Putamen (tissue), 1 donor: ENCODE data around the gene ACSM6.
A peak's percentile ranks its signal among the peaks of the same experiment; 100 is the strongest.
"Not testable (repeated sequence)": the region's sequence is repeated elsewhere in the genome, so short reads cannot be mapped to it uniquely, and the experiment has no call there.

ENCODE experiments used
- DNase-seq: peaks from one replicate; pipeline ENCODE4 v3.0.0-alpha.2; 2016; ENCODE audit warnings: low spot score

The ACSM6 gene

GRCh38 chr10:95193944-95194343 is at the start of gene ACSM6:
TSS of gene ACSM6 (plus strand) at chr10:95194238. CDS start at chr10:95194486, 248 bp downstream.
- no peak for DNase-seq

- no peak for DNase-seq
Observed at GRCh38 chr10:95168694-95169093, 25.3 kb upstream of the ACSM6 start.

- no peak for DNase-seq
Observed at GRCh38 chr10:95169522-95169921, 24.5 kb upstream of the ACSM6 start.

- no peak for DNase-seq
Observed at GRCh38 chr10:95170790-95171189, 23.2 kb upstream of the ACSM6 start.

- no peak for DNase-seq
Observed at GRCh38 chr10:95171336-95171735, 22.7 kb upstream of the ACSM6 start.

GRCh38 chr10:95172851-95173250 is 21.2 kb upstream of the ACSM6 start:
- DNase-seq: no peak

- DNase-seq: no peak
Observed at GRCh38 chr10:95176101-95176500, 17.9 kb upstream of the ACSM6 start.

- no peak for DNase-seq
Observed at GRCh38 chr10:95177429-95177828, 16.6 kb upstream of the ACSM6 start.

- DNase-seq: no peak
Observed at GRCh38 chr10:95178266-95178665, 15.8 kb upstream of the ACSM6 start.

- DNase-seq: no peak
Observed at GRCh38 chr10:95178797-95179196, 15.2 kb upstream of the ACSM6 start.

- no peak for DNase-seq
Observed at GRCh38 chr10:95181726-95182125, 12.3 kb upstream of the ACSM6 start.

GRCh38 chr10:95183271-95184230 is 10.5 kb upstream of the ACSM6 start:
- peak; percentile 52 for DNase-seq

GRCh38 chr10:95187617-95188016 is 6.4 kb upstream of the ACSM6 start:
- DNase-seq: no peak

- no peak for DNase-seq
Observed at GRCh38 chr10:95188593-95188992, 5.4 kb upstream of the ACSM6 start.

GRCh38 chr10:95196046-95196445 is 2.0 kb downstream of the ACSM6 start:
- DNase-seq: peak; percentile 47

GRCh38 chr10:95201736-95202135 is 7.7 kb downstream of the ACSM6 start:
- DNase-seq: no peak

- not testable (repeated sequence) for DNase-seq
Observed at GRCh38 chr10:95202865-95203264, 8.8 kb downstream of the ACSM6 start.

GRCh38 chr10:95208702-95209391 is 14.8 kb downstream of the ACSM6 start:
- DNase-seq: no peak

- DNase-seq: no peak
Observed at GRCh38 chr10:95209509-95210127, 15.6 kb downstream of the ACSM6 start.

- no peak for DNase-seq
Observed at GRCh38 chr10:95211606-95212279, 17.7 kb downstream of the ACSM6 start.

GRCh38 chr10:95214369-95214768 is 20.3 kb downstream of the ACSM6 start:
- no peak for DNase-seq

GRCh38 chr10:95214793-95215192 is 20.8 kb downstream of the ACSM6 start:
- no peak for DNase-seq
